ENCODE results near the gene GRK7. TPM values are rescaled to one million over a fixed set of nuclear protein-coding genes. Genes with fewer than 3 reads are reported as not detected.

Gene GRK7
- total and polyA plus RNA-seq, 2 donors (not counting 1 experiment from before 2014, with no cell fraction given), result 0.12 TPM; not detected in 1

GRCh38 chr3:141769221-141769894 lies 6.2 kb downstream of the GRK7 start:
- no peak overlapping the region for H2AFZ ChIP-seq (ENCODE audit: insufficient read depth, low read depth, low read length, poor library complexity, severe bottlenecking)
- H3K27ac Mint-ChIP-seq, result no peak overlapping the region
- no peak for TF ChIP-seq EZH2 (IDR thresholded peaks at IDR 0.05; ENCODE audit: borderline replicate concordance, insufficient read depth, low read depth, low read length, poor library complexity, severe bottlenecking)
- no peak overlapping the region for H3K4me3 Mint-ChIP-seq
- no peak overlapping the region for H3K27ac ChIP-seq (ENCODE audit: low read length in 2 of 2)
- CTCF ChIA-PET, result no interaction called here
- WGBS (ENCODE audit: insufficient coverage), result 100% methylated on average over 2 of the region's 6 CpGs
- H3K27me3 ChIP-seq (replicated peaks in 1 of 4; ENCODE audit: control extremely low read depth in 1 of 4, control insufficient read depth in 3 of 4, insufficient read depth in 4 of 4, low read length in 3 of 4), result no peaks in the 10 kb centered on the region
- H3K4me1 Mint-ChIP-seq, result no peaks in the 10 kb centered on the region
- H3K9ac ChIP-seq (ENCODE audit: low read length), result no peak overlapping the region
- no peak overlapping the region for H3K4me3 ChIP-seq (ENCODE audit: control extremely low read depth in 1 of 5, extremely low read depth in 1 of 5, insufficient read depth in 1 of 5, low read depth in 2 of 5, low read length in 4 of 5)
- intact Hi-C loops (cut with micrococcal nuclease), result no loop called here
- H3K4me1 ChIP-seq (ENCODE audit: control insufficient read depth in 2 of 2, insufficient read depth in 2 of 2, low read length in 2 of 2), result no peaks in the 10 kb centered on the region
- H3K9me3 Mint-ChIP-seq (ENCODE audit: insufficient read depth), result no peaks in the 10 kb centered on the region
- no peaks in the 10 kb centered on the region for H4K20me1 ChIP-seq (ENCODE audit: control insufficient read depth, insufficient read depth, low read length, poor library complexity, severe bottlenecking)
- no peak overlapping the region for H3K4me2 ChIP-seq (replicated peaks; ENCODE audit: low read depth, low read length, poor library complexity, severe bottlenecking)
- POLR2A ChIA-PET, result no interaction called here
- no peaks in the 10 kb centered on the region for H3K36me3 ChIP-seq (replicated peaks in 1 of 2; ENCODE audit: control extremely low read depth in 1 of 2, control insufficient read depth in 1 of 2, extremely low read depth in 1 of 2, insufficient read depth in 2 of 2, low read length in 1 of 2)
- H3K27me3 Mint-ChIP-seq, result peaks cover 5% of the 10 kb centered on the region
- ATAC-seq (ENCODE audit: low read depth) (no peak), DNase-seq (no peak)
- H3K79me2 ChIP-seq (ENCODE audit: control insufficient read depth, insufficient read depth, low read length), result no peaks in the 10 kb centered on the region
- no peaks in the 10 kb centered on the region for H3K9me3 ChIP-seq (ENCODE audit: control extremely low read depth in 1 of 3, control insufficient read depth in 2 of 3, insufficient read depth in 1 of 3, low read length in 2 of 3)

GRCh38 chr3:141773676-141774075 lies 10.5 kb downstream of the GRK7 start:
- POLR2A ChIA-PET, result interaction anchor here (0.7 kb wide), 1 partner anchor 195 kb away, joined by 4 read pairs; no protein-coding TSS in a partner anchor
- no peaks in the 10 kb centered on the region for H3K27me3 ChIP-seq (replicated peaks in 1 of 4; ENCODE audit: control extremely low read depth in 1 of 4, control insufficient read depth in 3 of 4, insufficient read depth in 4 of 4, low read length in 3 of 4)
- intact Hi-C loops (cut with micrococcal nuclease), result no loop called here
- no peak for DNase-seq
- H3K79me2 ChIP-seq (ENCODE audit: control insufficient read depth, insufficient read depth, low read length), result no peaks in the 10 kb centered on the region
- no peak overlapping the region for H3K4me2 ChIP-seq (replicated peaks; ENCODE audit: low read depth, low read length, poor library complexity, severe bottlenecking)
- H3K4me3 ChIP-seq (ENCODE audit: control extremely low read depth in 1 of 5, extremely low read depth in 1 of 5, insufficient read depth in 1 of 5, low read depth in 2 of 5, low read length in 4 of 5), result no peak overlapping the region
- no peaks in the 10 kb centered on the region for H3K9me3 Mint-ChIP-seq (ENCODE audit: insufficient read depth)
- H2AFZ ChIP-seq (ENCODE audit: insufficient read depth, low read depth, low read length, poor library complexity, severe bottlenecking), result no peak overlapping the region
- WGBS (ENCODE audit: insufficient coverage), result no CpG with 5 or more reads among the region's 6 CpGs
- ATAC-seq (ENCODE audit: low read depth), result no peak
- no peaks in the 10 kb centered on the region for H3K4me1 Mint-ChIP-seq
- H3K9me3 ChIP-seq (ENCODE audit: control extremely low read depth in 1 of 3, control insufficient read depth in 2 of 3, insufficient read depth in 1 of 3, low read length in 2 of 3), result no peaks in the 10 kb centered on the region
- H3K36me3 ChIP-seq (replicated peaks in 1 of 2; ENCODE audit: control extremely low read depth in 1 of 2, control insufficient read depth in 1 of 2, extremely low read depth in 1 of 2, insufficient read depth in 2 of 2, low read length in 1 of 2), result no peaks in the 10 kb centered on the region
- CTCF ChIA-PET, result interaction anchor here (0.7 kb wide), 1 partner anchor 45 kb away, joined by 3 read pairs; no protein-coding TSS in a partner anchor
- no peaks in the 10 kb centered on the region for H3K4me1 ChIP-seq (ENCODE audit: control insufficient read depth in 2 of 2, insufficient read depth in 2 of 2, low read length in 2 of 2)
- H3K4me3 Mint-ChIP-seq, result no peak overlapping the region
- no peak overlapping the region for H3K27ac Mint-ChIP-seq
- TF ChIP-seq EZH2 (IDR thresholded peaks at IDR 0.05; ENCODE audit: borderline replicate concordance, insufficient read depth, low read depth, low read length, poor library complexity, severe bottlenecking), result no peak
- TF ChIP-seq CTCF (IDR thresholded peaks at IDR 0.05), result no peak
- no peak overlapping the region for H3K27ac ChIP-seq (ENCODE audit: low read length in 2 of 2)
- no peaks in the 10 kb centered on the region for H4K20me1 ChIP-seq (ENCODE audit: control insufficient read depth, insufficient read depth, low read length, poor library complexity, severe bottlenecking)
- H3K9ac ChIP-seq (ENCODE audit: low read length), result no peak overlapping the region
- peaks cover 5% of the 10 kb centered on the region for H3K27me3 Mint-ChIP-seq

All from B cell (primary cell).